ENCODE results near the gene SUN2. TPM values are rescaled to one million over a fixed set of nuclear protein-coding genes. Genes with fewer than 3 reads are reported as not detected.

Gene SUN2
- total RNA-seq, 1 donor from 2014 or later: 104 TPM

DNA sequence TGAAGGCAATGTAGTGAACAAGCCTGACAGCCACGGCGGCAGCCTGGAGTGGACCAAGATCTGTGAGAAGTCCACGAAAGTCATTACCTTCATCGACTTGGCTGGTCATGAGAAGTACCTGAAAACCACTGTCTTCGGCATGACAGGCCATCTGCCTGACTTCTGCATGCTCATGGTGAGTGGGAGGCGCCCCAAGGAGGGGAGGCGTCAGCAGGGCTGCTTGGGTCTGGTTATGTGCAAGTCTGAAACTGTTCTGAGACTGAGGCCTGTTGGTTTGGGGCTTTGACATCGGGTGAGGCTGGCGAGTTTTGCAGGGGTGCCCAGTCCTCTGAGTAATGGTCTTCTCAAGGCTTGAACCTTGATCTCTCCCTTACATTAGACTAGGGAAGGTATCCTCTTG, 39.0 kb downstream of the SUN2 start:
- no peak for DNase-seq (ENCODE audit: low read depth in 2 of 2)

DNA sequence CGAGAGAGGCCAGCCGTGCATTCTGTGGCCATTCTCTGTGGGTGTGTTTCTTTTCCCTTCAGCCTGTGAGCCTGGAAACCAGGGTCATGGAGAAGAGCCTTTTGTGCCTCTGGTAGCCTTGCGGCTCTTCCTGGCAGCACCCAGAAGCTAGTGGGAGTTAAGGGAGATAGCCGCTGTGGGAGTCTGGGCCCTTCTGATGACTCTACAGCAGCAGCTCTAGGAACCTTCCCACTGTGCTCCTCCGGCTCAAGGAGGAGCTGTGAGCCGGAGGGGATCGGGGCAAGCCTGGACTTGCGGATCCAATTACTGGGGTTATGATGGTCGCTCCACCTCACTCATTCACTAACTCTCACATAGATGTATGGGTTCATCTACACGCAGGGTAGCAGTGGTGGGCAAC, 39.5 kb downstream of the SUN2 start:
- DNase-seq (ENCODE audit: low read depth in 2 of 2): no peak

DNA sequence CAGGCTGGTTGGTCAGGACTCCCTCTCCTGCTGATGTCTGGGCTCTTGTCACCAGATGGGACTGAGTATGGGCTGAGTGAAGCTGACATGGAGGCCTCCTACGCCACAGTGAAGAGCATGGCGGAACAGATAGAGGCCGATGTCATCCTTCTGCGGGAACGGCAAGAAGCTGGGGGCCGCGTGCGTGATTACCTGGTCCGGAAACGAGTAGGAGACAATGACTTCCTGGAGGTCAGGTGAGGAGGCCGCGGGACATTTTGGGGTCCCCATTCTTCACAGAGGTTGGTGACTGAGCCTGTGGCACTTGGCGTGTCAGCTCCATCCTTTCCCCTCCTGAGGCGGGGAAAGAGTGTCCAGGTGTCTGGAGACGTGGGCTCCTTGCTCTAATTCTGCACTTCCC, 39.9 kb downstream of the SUN2 start:
- no peak for DNase-seq (ENCODE audit: low read depth in 2 of 2)

DNA sequence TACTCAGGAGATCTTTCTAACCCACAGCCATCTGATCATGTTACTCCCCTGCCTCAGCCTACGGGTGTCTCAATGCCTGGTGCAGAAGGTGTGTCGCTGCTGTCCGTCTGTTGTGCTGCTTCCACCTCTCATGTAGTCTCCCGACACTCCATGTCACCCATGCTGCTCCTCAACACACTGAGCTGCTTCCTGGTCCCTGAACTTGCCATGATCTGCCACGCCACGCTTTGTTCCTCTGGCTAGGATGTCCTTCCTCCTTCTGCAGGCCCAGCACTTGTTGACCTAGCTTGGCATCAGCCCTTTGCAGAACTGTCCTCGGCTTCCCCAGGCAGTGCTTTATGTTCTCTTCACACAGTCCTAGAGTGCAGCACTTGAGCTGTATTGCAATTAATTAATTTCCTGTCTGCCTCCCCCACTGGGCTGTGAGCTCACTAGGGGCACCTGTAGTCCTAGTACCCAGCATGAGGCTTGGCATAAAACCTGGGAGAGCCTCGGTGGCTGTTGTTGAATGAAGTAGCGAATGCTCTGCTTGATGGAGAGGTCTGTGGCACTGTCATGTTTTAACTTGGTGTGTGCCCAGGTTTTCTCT, 40.5 kb downstream of the SUN2 start:
- DNase-seq (ENCODE audit: low read depth in 2 of 2): no peak

DNA sequence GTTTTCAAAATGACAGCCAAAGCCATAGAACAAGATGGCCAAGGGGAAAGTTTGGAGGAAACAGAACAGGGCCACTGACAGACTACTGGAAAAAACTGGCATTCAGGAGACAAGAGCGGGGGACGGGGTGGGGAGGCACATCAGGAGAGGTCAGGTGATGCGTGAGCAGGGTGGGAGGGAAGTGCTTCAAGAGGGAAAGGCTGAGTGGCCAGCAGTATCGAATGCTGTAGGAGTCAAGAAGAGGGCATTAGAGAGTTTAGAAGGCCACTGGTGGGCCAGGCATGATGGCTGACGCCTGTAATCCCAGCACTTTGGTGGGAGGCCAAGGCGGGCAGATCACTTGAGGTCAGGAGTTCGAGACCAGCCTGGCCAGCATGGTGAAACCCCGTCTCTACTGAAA, 41.9 kb downstream of the SUN2 start:
- peak in 1 of 2 donors; percentile 43 for DNase-seq (ENCODE audit: low read depth in 2 of 2)

DNA sequence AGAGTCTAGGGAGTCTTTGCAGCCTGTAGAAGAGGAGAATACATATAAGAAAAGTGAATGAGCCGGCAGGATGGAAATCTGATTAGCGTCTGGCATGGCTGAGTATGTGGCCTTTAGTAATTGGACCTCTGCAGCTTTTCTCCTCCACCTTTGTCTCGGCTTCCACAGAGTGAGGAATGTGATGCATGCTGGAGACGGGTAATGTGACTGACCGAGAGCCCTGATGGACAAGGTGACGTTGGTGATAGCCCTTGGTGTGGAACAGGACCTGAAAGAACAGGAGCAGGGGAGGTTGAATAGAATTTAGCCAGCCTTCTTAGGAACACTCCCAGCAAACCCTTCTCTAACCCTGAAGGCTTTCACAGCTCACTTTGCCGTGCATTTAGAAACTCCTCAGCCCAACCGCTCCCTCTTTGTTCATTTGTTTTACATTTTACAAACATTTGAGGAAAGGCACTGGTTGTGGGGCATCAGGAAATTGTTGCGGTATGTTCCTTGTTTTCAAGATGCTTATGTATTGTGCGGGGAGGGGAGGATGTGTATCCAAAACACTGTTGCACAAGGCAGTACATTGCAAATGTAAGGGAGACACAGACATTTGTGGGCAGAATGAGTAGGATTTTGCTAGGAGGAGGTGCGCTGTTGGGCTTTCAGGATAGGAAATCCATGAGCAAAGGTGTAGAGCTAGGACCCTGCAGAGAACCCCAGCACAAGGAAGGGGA, 43.2 kb downstream of the SUN2 start:
- no peak for DNase-seq (ENCODE audit: low read depth in 2 of 2)

DNA sequence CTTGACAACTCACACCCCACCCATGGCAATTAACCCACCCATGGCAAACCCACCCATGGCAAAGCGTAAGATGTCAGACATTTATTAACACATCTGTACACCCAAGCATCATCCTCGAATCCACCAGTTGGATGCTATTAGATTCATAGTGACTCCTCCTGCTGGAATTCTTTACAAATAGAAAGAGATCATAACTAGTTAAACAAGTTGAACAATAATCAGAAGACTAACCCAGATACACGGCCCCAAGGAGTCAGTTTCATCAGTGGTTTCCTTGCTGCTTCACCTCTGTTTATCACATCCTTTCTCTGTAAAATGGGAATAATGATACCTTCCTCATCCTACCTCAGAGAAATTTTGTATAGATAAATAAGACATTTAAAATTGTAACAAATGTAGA, 44.9 kb downstream of the SUN2 start:
- no peak for DNase-seq (ENCODE audit: low read depth in 2 of 2)

DNA sequence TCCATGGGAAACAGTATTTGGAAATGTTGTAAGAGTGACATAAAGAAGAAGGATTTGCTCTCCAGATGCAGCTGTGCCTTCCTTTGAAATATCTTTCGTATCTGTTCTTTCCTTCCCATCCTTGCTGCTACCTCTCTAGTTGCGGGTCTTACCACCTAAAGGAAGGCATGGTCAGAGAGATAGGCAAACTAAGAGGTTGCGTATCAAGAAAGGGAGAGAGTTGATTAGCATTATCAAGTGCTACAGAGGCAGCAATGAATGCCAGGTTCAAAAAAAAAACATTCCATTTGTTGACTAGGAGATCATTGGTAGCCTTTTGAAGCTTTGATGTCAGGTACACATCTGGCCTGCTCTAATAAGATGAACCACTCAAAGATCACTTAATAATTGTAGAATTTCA, 45.4 kb downstream of the SUN2 start:
- no peak for DNase-seq (ENCODE audit: low read depth in 2 of 2)

DNA sequence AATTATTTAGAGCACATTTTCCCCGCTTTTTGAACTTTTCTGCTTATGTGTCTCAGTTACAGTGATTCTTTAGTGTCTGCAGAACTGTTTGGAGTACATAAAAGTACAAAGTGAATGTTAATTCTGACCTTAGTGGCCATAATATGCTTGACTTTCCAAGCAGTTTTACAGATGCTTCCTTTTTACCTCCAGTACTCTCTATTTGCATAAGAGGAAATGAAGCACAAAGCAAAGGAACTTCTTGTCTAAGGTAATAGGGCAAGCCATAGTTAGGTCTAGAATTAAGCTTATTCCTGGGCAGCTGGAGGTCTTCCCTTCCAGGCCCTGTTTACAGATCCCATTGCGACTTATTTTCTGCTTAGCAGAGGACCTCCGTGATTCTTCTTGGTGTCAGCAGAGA, 46.5 kb downstream of the SUN2 start:
- peak in 1 of 2 donors; percentile 25 for DNase-seq (ENCODE audit: low read depth in 2 of 2)

DNA sequence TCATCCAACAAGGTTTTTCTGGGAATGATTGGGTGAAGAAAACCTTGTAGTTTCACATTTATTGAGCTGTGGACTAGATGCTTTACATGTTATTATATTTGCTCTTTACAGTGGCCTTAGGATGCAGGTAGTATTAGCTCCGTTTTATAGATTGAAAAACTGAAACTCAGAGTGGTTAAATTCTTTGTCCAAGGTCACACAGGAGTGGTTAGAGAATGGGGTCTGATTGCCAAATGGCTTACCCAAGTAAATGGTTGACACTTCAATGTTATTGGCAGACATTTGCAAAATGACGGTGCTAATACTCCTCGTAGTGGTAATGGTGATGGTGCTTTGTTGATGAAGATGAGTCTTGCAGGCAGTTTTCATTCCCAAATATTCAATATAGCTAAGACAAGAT, 47.8 kb downstream of the SUN2 start:
- no peak for DNase-seq (ENCODE audit: low read depth in 2 of 2)

DNA sequence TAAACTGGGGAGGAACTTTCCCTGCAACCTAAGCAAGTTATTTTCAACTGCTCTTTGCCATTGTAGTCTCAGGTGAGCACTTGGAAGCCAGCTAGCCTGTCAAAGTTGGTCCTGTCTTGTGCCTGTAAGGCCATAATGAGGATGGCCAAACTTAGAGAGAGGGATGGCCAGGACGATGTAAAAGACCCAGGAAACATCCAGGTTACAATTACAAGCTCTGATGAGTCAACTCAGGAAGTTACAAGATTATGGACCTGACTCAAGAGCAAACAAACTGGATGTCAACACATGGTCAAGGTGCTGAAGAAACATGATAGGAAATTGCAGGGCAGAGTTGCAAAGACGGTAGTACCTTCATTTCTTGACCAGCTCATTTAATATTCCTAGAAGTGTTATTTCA, 48.5 kb downstream of the SUN2 start:
- peak in 1 of 2 donors; percentile 53 for DNase-seq (ENCODE audit: low read depth in 2 of 2)

DNA sequence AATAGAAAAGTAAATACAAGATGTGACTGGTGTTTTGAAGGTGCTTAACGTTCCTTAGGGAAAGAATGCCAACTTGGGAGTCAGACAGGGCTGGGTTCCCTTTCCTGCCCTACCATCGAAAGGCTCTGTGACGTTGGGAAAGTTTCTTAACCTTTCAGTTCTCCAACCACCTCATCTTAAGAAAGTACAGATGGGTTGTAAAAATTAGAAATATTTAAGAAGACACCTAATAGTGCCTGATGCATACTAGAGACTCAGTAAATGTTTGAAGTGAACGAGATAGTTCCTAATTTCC, 49.0 kb downstream of the SUN2 start:
- no peak for DNase-seq (ENCODE audit: low read depth in 2 of 2)

DNA sequence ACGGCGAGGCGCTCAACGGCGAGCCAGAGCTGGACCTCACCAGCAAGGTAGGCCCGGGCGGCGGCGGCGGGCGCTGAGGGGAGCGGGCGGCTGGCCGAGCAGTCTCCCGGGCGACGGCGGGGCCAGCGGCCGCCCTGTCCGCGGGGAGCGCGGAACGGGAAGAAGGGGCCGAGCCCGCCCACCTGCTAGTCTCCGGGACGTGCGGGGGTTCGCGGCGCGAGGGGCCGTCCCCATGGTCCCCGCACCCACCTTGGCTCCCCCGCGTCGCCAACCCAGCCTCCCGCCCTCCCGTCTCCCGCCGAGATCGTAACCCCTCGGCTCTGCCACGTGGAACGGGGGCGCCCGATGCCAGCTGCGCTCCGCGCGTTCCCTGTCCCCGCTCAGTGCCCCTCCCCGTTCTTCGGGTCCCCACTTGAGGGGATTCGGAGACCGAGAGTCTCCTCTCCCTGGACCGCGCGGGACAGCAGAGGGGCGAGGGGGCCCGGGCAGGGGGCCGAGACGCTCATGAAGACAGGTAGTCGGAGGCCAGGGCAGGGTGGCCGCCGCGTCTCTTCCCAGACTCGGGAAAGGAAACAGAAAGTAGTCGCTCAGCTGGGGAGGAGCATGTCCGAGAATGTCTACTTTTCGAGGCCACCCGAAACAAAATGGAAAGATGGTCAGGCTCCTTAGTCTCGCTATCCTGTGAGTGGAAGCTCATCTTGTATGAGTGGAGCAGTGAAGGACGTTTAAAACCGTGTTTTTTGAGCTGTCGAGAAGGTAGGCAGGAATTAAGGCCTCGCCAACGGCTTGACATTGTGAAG, 49.5 kb downstream of the SUN2 start:
- DNase-seq (ENCODE audit: low read depth in 2 of 2): peak; percentile 48 to 51

DNA sequence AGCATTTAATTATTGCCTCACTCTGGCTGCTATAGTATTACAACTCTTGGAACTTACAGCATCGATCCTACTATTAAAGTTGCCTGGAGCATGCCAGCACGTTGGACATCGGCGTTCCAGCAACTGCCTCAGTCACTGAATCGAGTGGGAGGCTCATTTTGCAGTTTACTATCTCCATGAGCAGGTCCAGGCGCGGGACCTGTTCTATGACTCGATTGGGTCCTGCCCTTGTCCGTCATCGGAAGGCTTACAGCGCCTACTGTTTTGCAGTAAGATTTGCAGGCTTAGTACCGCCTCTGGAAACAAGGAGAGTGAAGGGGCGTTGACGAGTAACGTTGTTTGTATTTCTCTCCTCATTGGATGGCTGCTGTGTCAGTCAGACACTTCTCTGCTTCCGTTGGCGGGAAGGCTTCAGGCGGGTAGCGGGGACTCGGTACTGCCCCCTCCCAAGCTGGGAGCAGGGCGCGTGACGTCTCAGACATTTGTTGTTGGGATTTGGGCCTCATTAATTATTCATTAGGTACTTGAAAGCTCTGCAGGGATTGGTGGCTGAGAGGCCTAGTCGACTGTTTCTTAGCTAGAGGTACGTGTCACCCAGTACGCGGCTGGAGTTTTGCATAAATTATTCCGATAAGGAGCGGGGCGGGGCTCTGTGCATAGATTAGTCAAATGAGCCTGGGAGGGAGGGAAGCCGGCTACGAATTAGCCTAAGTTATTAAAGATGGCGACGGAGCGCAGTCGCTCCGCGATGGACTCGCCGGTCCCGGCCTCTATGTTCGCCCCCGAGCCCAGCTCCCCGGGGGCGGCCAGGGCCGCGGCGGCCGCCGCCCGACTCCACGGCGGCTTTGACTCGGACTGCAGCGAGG, 50.3 kb downstream of the SUN2 start, which contains the start of gene GTPBP1:
Gene GTPBP1, plus strand, starts transcription at position 710 of the 866 bp plus-strand sequence. Its CDS starts 12 bp downstream, at position 722.
- peak; percentile 100 for DNase-seq (ENCODE audit: low read depth in 2 of 2)

DNA sequence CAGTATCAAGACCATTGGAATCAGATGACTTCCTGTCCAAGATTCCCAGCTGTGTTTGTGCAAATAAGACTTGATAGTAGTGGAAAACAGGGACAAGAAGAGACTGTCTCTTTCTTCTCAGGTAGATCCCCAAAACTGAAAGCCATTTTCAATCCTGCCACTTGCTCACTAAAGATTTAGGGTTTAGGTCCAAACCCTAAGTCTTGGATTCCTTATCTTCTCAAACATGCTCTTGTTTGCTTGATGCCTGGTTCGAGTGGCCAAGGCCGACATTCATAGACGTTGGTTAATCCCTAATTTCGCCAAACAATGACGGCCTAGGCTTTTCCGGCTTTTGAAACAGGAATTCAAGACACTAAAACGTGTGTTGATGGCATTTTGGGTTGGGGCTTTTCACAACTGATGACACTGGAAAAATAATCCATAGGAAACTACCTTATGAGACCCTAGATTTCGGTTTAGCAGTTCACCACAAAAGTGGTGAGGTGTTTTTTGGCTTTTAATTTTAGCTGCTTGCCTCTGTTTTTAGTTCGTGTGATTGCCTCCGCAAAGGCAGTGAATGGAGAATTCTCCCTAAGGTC, 51.1 kb downstream of the SUN2 start:
- peak in 1 of 2 donors; percentile 11 for DNase-seq (ENCODE audit: low read depth in 2 of 2)

DNA sequence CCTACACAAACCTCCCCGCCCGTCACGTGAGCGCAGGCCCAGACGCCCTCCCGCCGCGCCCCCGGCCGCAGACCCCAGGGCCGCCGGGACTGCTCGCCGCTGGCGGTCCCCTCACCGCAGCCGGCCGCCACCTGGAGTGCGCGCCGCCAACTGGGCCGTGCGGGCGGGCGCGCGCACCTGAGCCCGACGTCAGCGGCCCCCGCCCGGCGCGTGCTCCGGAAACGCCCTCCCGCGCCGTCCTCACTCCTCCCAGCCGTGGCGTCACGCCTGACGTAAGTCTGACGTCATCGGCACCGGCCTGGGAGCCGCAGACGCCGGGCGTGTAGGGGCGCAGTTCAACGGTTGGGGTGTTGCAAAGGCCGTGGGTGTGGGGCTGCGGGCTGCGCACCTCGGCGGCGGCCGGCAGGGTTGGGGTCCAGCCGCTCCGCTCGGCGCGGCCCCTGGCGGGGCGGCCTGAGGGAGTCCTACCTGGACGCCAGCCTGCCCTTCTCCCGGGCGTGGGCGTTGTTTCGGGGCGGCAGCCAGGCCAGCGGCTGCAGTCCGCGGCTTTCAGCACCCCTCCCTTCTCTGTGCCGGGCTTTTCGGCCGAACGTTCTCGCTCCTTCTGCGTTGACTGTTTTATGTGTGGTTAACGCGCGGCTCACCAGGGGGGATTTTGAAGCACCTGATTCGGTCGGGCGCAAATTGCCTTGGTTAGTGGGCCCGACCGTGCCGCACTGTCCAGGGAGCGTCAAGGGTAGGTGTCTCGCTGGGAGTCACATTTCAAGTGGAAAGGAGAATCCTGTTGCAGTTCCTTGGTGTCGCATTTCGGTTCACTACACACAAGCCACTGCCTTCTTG, 54.8 kb downstream of the SUN2 start, which contains the start of gene JOSD1:
Gene JOSD1, minus strand, starts transcription at position 155 of the 840 bp plus-strand sequence. CDS start 956 bp downstream, outside the sequence.
- peak; percentile 95 to 98 for DNase-seq (ENCODE audit: low read depth in 2 of 2)

DNA sequence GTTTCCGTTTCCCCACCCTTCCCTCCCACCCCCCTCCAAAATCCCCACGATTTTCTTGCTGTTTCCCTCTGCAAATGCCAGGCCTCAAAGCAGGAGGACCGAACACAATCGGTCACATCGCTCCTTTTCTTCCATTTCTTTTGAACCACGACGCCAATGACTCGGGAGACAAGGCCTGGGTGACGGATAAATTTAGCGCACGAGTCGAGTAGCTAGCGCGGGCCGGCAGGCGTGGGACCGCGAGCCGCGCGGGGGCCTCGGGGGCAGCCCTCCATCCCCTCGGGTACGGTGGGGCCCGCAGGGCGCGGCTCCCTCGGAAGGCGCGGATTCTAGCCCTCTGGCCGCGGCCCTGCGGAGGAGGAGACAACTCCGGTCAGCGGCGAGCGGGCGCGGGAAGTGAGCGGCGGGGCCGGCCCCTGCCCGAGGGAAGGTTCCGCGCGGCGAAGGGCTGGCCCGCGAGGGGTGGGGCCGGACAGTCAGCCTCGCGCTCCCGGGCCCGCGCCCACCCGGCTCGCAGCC, 55.5 kb downstream of the SUN2 start:
- peak in 1 of 2 donors; percentile 66 for DNase-seq (ENCODE audit: low read depth in 2 of 2)

DNA sequence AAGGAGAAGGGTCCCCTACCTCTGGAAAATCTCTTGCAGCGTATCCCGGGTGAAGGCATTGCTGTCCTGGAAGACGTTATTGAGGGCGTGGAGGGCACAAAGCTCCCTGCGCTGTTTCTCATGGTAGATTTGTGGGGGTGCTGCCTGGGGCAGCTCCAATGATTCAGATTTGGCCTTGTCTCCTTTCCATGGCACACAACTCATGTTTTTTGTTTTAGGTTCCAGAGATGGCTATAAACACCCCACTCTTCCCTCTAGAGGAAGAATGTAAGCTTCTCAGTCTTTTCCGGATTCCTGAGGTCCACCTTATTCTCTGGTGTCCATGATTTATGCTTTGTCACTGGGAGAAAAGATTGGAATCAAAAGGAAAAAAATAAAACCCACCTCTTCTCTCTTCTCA, 56.0 kb downstream of the SUN2 start:
- DNase-seq (ENCODE audit: low read depth in 2 of 2): peak; percentile 14 to 36

DNA sequence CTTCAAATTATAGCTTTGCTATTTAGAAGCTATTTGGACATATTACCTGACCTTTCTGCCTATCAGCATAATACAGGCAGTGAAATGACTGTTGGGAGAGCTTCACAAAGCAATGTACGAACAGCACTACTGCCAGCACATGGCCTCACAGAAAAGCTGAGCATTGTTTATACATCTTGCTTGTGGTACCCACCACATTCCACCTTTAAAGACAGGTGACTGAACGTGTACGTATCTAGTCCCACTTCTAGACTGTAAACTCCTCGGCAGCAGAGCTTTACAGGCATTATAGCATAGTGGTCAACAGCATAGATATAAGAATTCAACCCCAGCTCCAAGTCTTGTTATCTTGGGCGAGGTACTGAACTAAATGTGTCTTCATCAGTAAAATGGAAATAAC, 56.7 kb downstream of the SUN2 start:
- DNase-seq (ENCODE audit: low read depth in 2 of 2): peak in 1 of 2 donors; percentile 27

Data from lung microvascular endothelial cell (primary cell).